Thyroid gland (tissue), 4 donors: ENCODE measurements around the gene ANKRD11.

Experiments used
- CTCF ChIP-seq, 6 experiments: fragments of 200-600 bp in 3 of 6; fragments of 450-650 bp in 3 of 6; sonication (generic) in 3 of 6; IDR thresholded peaks; one replicate each; pipeline ENCODE4 v1.5.1; 2016 to 2019; ENCODE audit warnings: antibody characterized with exemption in 6 of 6, mild to moderate bottlenecking in 2 of 6, inconsistent platforms in 1 of 6, moderate library complexity in 1 of 6
- POLR2A ChIP-seq, 2 donors: fragments of 450-650 bp; IDR thresholded peaks; one replicate each; pipeline ENCODE4 v1.6.1; 2017; ENCODE audit warnings: antibody characterized with exemption in 2 of 2, mild to moderate bottlenecking in 2 of 2, moderate library complexity in 1 of 2

GRCh38 chr16:89323120-89323960 lies 167.0 kb downstream of the ANKRD11 start:
- no peak for TF ChIP-seq CTCF (IDR thresholded peaks at IDR 0.05)
- no peak for TF ChIP-seq POLR2A (IDR thresholded peaks at IDR 0.05)
